Endothelial cell of umbilical vein (primary cell): ENCODE results near the gene C14orf180. TPM values are rescaled to one million over a fixed set of nuclear protein-coding genes. Genes with fewer than 3 reads are reported as not detected.

Source experiments
- BruUV-seq: library from RNA; stranded (reverse); fragments of 400-500 nt; replicated peaks from 2 replicates; lab custom pipeline; 2021; lab: Mats Ljungman, UMichigan
- CTCF ChIA-PET: fragments of 300-600, 350-600 bp; sonication (Branson Sonifier 250); formaldehyde crosslinking; loops from one replicate; lab custom pipeline; 2021; ENCODE audit warnings: antibody characterized with exemption, inconsistent platforms; lab: Charles Lee
- POLR2A ChIA-PET: fragments of 300-600, 350-600 bp; sonication (Branson Sonifier 250); formaldehyde crosslinking; loops from one replicate; lab custom pipeline; 2021; ENCODE audit warnings: antibody characterized with exemption, inconsistent platforms; lab: Charles Lee
- DNase-seq: peaks from one replicate; pipeline ENCODE4 v3.0.0-alpha.2; 2011; ENCODE audit warnings: low read depth, low spot score
- FAIRE-seq: peaks from 2 replicates; lab custom pipeline; 2011; peaks lifted over from hg19 to GRCh38; lab: Jason Lieb, UNC
- H2AFZ ChIP-seq: 2 replicates; pipeline ENCODE4 v1.6.0; 2012; ENCODE audit warnings: low read depth, low read length, control low read depth, inconsistent platforms
- H3K27ac ChIP-seq: 2 replicates; pipeline ENCODE4 v1.5.1; 2011; ENCODE audit warnings: low read depth, mild to moderate bottlenecking, control low read depth, low read length, moderate library complexity; ENCODE audit not compliant: insufficient read depth
- H3K27me3 ChIP-seq, 2 experiments: 2 replicates each; pipeline versions ENCODE4 v1.6.0 to v1.6.1; 2011; ENCODE audit warnings: low read length in 2 of 2, mixed read lengths in 1 of 2; ENCODE audit not compliant: control insufficient read depth in 2 of 2, insufficient read depth in 2 of 2
- H3K36me3 ChIP-seq, 2 experiments: 2 replicates in 1 of 2; 3 replicates in 1 of 2; pipeline ENCODE4 v1.5.1; 2011; ENCODE audit warnings: low read length in 2 of 2, mild to moderate bottlenecking in 1 of 2, moderate library complexity in 1 of 2; ENCODE audit not compliant: control insufficient read depth in 2 of 2, insufficient read depth in 2 of 2; ENCODE audit errors: extremely low read depth in 1 of 2
- H3K4me1 ChIP-seq: 3 replicates; pipeline ENCODE4 v1.5.1; 2011; ENCODE audit warnings: mild to moderate bottlenecking, low read length; ENCODE audit not compliant: control insufficient read depth, insufficient read depth; ENCODE audit errors: extremely low read depth
- H3K4me2 ChIP-seq: 2 replicates; pipeline ENCODE4 v1.6.1; 2011; ENCODE audit warnings: low read length, control low read depth, mixed read lengths; ENCODE audit not compliant: insufficient read depth
- H3K4me3 ChIP-seq, 3 experiments: fragments of 200-600 bp in 1 of 3; sonication (generic), shearing (Covaris generic) in 1 of 3; replicated peaks in 1 of 3; 2 replicates each; pipeline ENCODE4 v1.5.1; 2011 to 2016; ENCODE audit warnings: control low read depth in 3 of 3, low read length in 3 of 3, mild to moderate bottlenecking in 2 of 3, inconsistent platforms in 1 of 3, low read depth in 1 of 3, moderate library complexity in 1 of 3; ENCODE audit not compliant: insufficient read depth in 1 of 3
- H3K79me2 ChIP-seq: 2 replicates; pipeline ENCODE4 v1.6.0; 2012; ENCODE audit warnings: low read length, inconsistent platforms; ENCODE audit not compliant: control insufficient read depth, insufficient read depth
- H3K9ac ChIP-seq: replicated peaks from 2 replicates; pipeline ENCODE3; 2011; ENCODE audit warnings: low read length, control low read depth; ENCODE audit not compliant: insufficient read depth; ENCODE audit errors: extremely low read depth
- H3K9me1 ChIP-seq: replicated peaks from 3 replicates; pipeline ENCODE4 v1.6.0; 2011; ENCODE audit warnings: mild to moderate bottlenecking, low read length; ENCODE audit not compliant: control insufficient read depth, insufficient read depth; ENCODE audit errors: extremely low read depth
- H3K9me3 ChIP-seq: replicated peaks from 2 replicates; pipeline ENCODE4 v1.5.1; 2012; ENCODE audit warnings: low read length, inconsistent platforms; ENCODE audit not compliant: control insufficient read depth, insufficient read depth
- H4K20me1 ChIP-seq: replicated peaks from 2 replicates; pipeline ENCODE3; 2011; ENCODE audit warnings: mild to moderate bottlenecking, low read length; ENCODE audit not compliant: control insufficient read depth, insufficient read depth; ENCODE audit errors: extremely low read depth
- EZH2 ChIP-seq: IDR thresholded peaks from 2 replicates; pipeline ENCODE4 v1.6.1; 2012; ENCODE audit warnings: borderline replicate concordance, low read depth, mild to moderate bottlenecking, moderate library complexity, low read length, inconsistent platforms; ENCODE audit not compliant: severe bottlenecking
- FOS ChIP-seq: IDR thresholded peaks from 2 replicates; pipeline ENCODE4 v1.6.1; 2011; ENCODE audit warnings: mild to moderate bottlenecking, low read length, moderate library complexity, borderline replicate concordance; ENCODE audit not compliant: insufficient read depth
- JUN ChIP-seq: IDR thresholded peaks from 2 replicates; pipeline ENCODE4 v1.6.1; 2011; ENCODE audit warnings: borderline replicate concordance, low read depth; ENCODE audit not compliant: insufficient read length, insufficient read depth
- MYC ChIP-seq: IDR thresholded peaks from one replicate; pipeline ENCODE4 v1.6.1; 2011; ENCODE audit warnings: mild to moderate bottlenecking, low read depth, low read length
- POLR2A ChIP-seq: IDR thresholded peaks from 2 replicates; pipeline ENCODE4 v1.6.1; 2012; ENCODE audit warnings: low read depth, mild to moderate bottlenecking, control low read depth, low read length
- POLR2AphosphoS5 ChIP-seq: IDR thresholded peaks from 2 replicates; pipeline ENCODE4 v1.6.1; 2012; ENCODE audit warnings: low read depth, mild to moderate bottlenecking, control low read depth, low read length, moderate library complexity; ENCODE audit not compliant: insufficient read depth
- dilution Hi-C: fragments of 300-500 bp; cut with MboI; formaldehyde crosslinking; loops from one replicate; pipeline ENCODE4 v1.15.0; 2019; ENCODE audit warnings: low sequenced_read_pairs; ENCODE audit not compliant: extremely low pct_ligation_motif_present
- intact Hi-C: fragments of 100-400 bp; cut with micrococcal nuclease; formaldehyde crosslinking; loops from one replicate; pipeline ENCODE4 v1.10.0; 2022
- polyA plus RNA-seq, 4 experiments: library from polyadenylated mRNA; depleted of rRNA in 3 of 4; stranded (reverse) in 3 of 4; unstranded in 1 of 4; fragments of >200 nt; gene quantifications; 2 replicates each; pipeline versions ENCODE4 v1.2.1 to v1.2.3, GENCODE V29; 2011 to 2012; ENCODE audit warnings: missing spikeins in 1 of 4
- total RNA-seq: library from RNA; stranded (reverse); gene quantifications from 2 replicates; pipeline ENCODE4 v1.2.3, GENCODE V29; 2021
- TF ChIP-seq, protein P1 (sequence below): IDR thresholded peaks from 2 replicates; pipeline ENCODE4 v1.6.1; 2011; ENCODE audit not compliant: insufficient read depth, insufficient read length
- TF ChIP-seq, protein P2 (sequence below), 2 donors: IDR thresholded peaks; 1 replicate in 1 of 2; 2 replicates in 1 of 2; pipeline ENCODE4 v1.5.1; 2011; ENCODE audit warnings: low read length in 2 of 2, mild to moderate bottlenecking in 2 of 2, moderate library complexity in 2 of 2, control low read depth in 1 of 2, inconsistent platforms in 1 of 2, low read depth in 1 of 2; ENCODE audit not compliant: insufficient read depth in 1 of 2; ENCODE audit errors: extremely low read depth in 1 of 2

C14orf180 gene
- total and polyA plus RNA-seq, 2 donors (not counting 3 experiments of a cell fraction or from before 2014, with no cell fraction given) = not detected

DNA sequence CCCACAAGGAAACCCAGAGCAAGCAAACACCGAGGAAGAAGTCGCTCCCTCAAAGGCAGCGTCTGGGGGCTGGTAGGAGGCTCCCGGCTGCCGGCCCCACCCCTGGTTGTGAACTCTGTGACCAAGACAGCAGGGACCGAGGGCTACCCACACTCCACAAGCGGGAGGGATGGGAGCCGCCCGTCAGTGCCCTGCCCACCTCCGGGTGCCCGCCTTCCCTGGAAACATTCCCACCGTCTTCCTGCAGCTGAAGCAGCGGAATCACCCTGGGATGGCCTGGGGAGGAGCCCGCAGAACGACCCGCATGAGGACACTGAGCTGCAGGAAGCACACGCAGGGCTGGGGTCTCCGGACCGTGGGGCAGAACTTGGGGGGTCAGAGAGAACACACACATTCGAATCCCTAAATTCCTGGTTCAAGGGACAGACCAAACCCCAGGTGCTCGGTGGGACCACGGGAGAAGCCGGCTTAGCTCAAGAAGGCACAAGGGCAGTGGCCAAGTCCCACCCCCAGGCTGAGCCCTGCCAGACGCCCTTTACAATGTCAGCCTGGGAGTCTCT, 33.5 kb upstream of the C14orf180 start:
- dilution Hi-C loops = no loop called here
- Histone ChIP-seq H3K4me1 (no peaks in the 10 kb centered on the region), H4K20me1 (no peaks in the 10 kb centered on the region), H3K9me3 (no peaks in the 10 kb centered on the region), H2AFZ (no peak overlapping the region), H3K36me3 (no peaks in the 10 kb centered on the region), H3K4me3 (no peak overlapping the region), H3K27me3 (peaks cover 3 to 4% of the 10 kb centered on the region in 2 experiments), H3K4me2 (no peak overlapping the region), H3K9ac (no peak overlapping the region), H3K27ac (no peak overlapping the region), H3K79me2 (no peaks in the 10 kb centered on the region), H3K9me1 (no peaks in the 10 kb centered on the region)
- BruUV-seq = no TSS peak
- TF ChIP-seq POLR2AphosphoS5 (no peak), EZH2 (no peak), POLR2A (no peak), JUN (no peak), MYC (no peak), FOS (no peak)
- TF ChIP-seq, protein P1, sequence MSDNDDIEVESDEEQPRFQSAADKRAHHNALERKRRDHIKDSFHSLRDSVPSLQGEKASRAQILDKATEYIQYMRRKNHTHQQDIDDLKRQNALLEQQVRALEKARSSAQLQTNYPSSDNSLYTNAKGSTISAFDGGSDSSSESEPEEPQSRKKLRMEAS = no peak
- TF ChIP-seq, protein P2, sequence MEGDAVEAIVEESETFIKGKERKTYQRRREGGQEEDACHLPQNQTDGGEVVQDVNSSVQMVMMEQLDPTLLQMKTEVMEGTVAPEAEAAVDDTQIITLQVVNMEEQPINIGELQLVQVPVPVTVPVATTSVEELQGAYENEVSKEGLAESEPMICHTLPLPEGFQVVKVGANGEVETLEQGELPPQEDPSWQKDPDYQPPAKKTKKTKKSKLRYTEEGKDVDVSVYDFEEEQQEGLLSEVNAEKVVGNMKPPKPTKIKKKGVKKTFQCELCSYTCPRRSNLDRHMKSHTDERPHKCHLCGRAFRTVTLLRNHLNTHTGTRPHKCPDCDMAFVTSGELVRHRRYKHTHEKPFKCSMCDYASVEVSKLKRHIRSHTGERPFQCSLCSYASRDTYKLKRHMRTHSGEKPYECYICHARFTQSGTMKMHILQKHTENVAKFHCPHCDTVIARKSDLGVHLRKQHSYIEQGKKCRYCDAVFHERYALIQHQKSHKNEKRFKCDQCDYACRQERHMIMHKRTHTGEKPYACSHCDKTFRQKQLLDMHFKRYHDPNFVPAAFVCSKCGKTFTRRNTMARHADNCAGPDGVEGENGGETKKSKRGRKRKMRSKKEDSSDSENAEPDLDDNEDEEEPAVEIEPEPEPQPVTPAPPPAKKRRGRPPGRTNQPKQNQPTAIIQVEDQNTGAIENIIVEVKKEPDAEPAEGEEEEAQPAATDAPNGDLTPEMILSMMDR (IDR thresholded peaks at IDR 0.05; ENCODE audit: extremely low read depth in 1 of 2, insufficient read depth in 1 of 2, low read depth in 1 of 2, low read length in 2 of 2) = no peak
- POLR2A ChIA-PET = no interaction called here
- intact Hi-C loops = no loop called here
- DNase-seq (no peak), FAIRE-seq (no peak)
- CTCF ChIA-PET = interaction anchor here (1.0 to 1.9 kb wide), 3 partner anchors 8 to 468 kb away, joined by 3 to 9 read pairs (median 3); no protein-coding TSS in a partner anchor
